Keratinocyte (primary cell): ENCODE results near the gene ACTL10. TPM values are rescaled to one million over a fixed set of nuclear protein-coding genes. Genes with fewer than 3 reads are reported as not detected.

Source experiments
- DNase-seq: peaks from one replicate; pipeline ENCODE4 v3.0.0-alpha.2; 2011; ENCODE audit warnings: low read depth, missing footprints, low spot score
- FAIRE-seq: peaks from 2 replicates; lab custom pipeline; 2011; peaks lifted over from hg19 to GRCh38; lab: Jason Lieb, UNC
- H2AFZ ChIP-seq: 2 replicates; pipeline ENCODE4 v1.6.0; 2012; ENCODE audit warnings: low read length, control low read depth, inconsistent platforms; ENCODE audit not compliant: control insufficient read depth
- H3K27ac ChIP-seq: 2 replicates; pipeline ENCODE4 v1.5.1; 2011; ENCODE audit warnings: low read length; ENCODE audit not compliant: control insufficient read depth, insufficient read depth
- H3K27me3 ChIP-seq: 3 replicates; pipeline ENCODE4 v1.6.0; 2011; ENCODE audit warnings: low read length; ENCODE audit not compliant: control insufficient read depth, insufficient read depth; ENCODE audit errors: extremely low read depth
- H3K36me3 ChIP-seq, 2 experiments: 2 replicates in 1 of 2; 3 replicates in 1 of 2; pipeline ENCODE4 v1.5.1; 2011; ENCODE audit warnings: low read length in 2 of 2, mild to moderate bottlenecking in 1 of 2; ENCODE audit not compliant: control insufficient read depth in 2 of 2, insufficient read depth in 2 of 2; ENCODE audit errors: extremely low read depth in 1 of 2
- H3K4me1 ChIP-seq: 3 replicates; pipeline ENCODE4 v1.5.1; 2011; ENCODE audit warnings: low read length; ENCODE audit not compliant: control insufficient read depth, insufficient read depth; ENCODE audit errors: extremely low read depth
- H3K4me2 ChIP-seq: 3 replicates; pipeline ENCODE4 v1.6.0; 2011; ENCODE audit warnings: low read depth, low read length; ENCODE audit not compliant: control insufficient read depth, insufficient read depth; ENCODE audit errors: extremely low read depth
- H3K4me3 ChIP-seq, 3 experiments: fragments of 200-600 bp in 1 of 3; sonication (generic) in 1 of 3; 2 replicates in 2 of 3; 3 replicates in 1 of 3; pipeline ENCODE4 v1.5.1; 2011 to 2016; ENCODE audit warnings: low read length in 3 of 3, mild to moderate bottlenecking in 3 of 3, control low read depth in 2 of 3, inconsistent platforms in 1 of 3, low read depth in 1 of 3, mixed read lengths in 1 of 3, mixed run types in 1 of 3, moderate library complexity in 1 of 3; ENCODE audit not compliant: control insufficient read depth in 2 of 3, insufficient read depth in 2 of 3; ENCODE audit errors: extremely low read depth in 1 of 3
- H3K79me2 ChIP-seq: 2 replicates; pipeline ENCODE4 v1.6.0; 2012; ENCODE audit warnings: low read length; ENCODE audit not compliant: control insufficient read depth, insufficient read depth
- H3K9ac ChIP-seq: 3 replicates; pipeline ENCODE4 v1.6.0; 2011; ENCODE audit warnings: low read length; ENCODE audit not compliant: control insufficient read depth, insufficient read depth; ENCODE audit errors: extremely low read depth
- H3K9me1 ChIP-seq: 3 replicates; pipeline ENCODE4 v1.6.0; 2011; ENCODE audit warnings: low read length; ENCODE audit not compliant: control insufficient read depth, insufficient read depth; ENCODE audit errors: extremely low read depth
- H3K9me3 ChIP-seq: 2 replicates; pipeline ENCODE4 v1.5.1; 2012; ENCODE audit warnings: low read depth, low read length; ENCODE audit not compliant: control insufficient read depth
- H4K20me1 ChIP-seq: 3 replicates; pipeline ENCODE4 v1.6.0; 2011; ENCODE audit warnings: low read length; ENCODE audit not compliant: control insufficient read depth, insufficient read depth; ENCODE audit errors: extremely low read depth
- CTCF ChIP-seq, 3 experiments: IDR thresholded peaks in 1 of 3; conservative IDR thresholded peaks in 1 of 3; optimal IDR thresholded peaks in 1 of 3; 2 replicates in 2 of 3; 3 replicates in 1 of 3; pipeline versions ENCODE3 to v1.5.1; 2011; ENCODE audit warnings: low read length in 3 of 3, mild to moderate bottlenecking in 3 of 3, moderate library complexity in 2 of 3, control low read depth in 1 of 3, inconsistent platforms in 1 of 3; ENCODE audit not compliant: insufficient read depth in 2 of 3; ENCODE audit errors: extremely low read depth in 1 of 3
- EZH2 ChIP-seq: IDR thresholded peaks from one replicate; pipeline ENCODE4 v1.6.1; 2012; ENCODE audit warnings: inconsistent platforms, mild to moderate bottlenecking, low read length, moderate library complexity
- dilution Hi-C: fragments of 300-500 bp; cut with MboI; formaldehyde crosslinking; loops from one replicate; pipeline ENCODE4 v1.7.0; 2020; ENCODE audit warnings: low sequenced_read_pairs; ENCODE audit not compliant: extremely low pct_ligation_motif_present
- polyA plus RNA-seq, 5 experiments: library from polyadenylated mRNA; depleted of rRNA in 3 of 5; stranded (reverse) in 3 of 5; stranded (forward) in 1 of 5; unstranded in 1 of 5; fragments of >200 nt; gene quantifications; 1 replicate in 1 of 5; 2 replicates in 3 of 5; 3 replicates in 1 of 5; pipeline versions ENCODE4 v1.2.1 to v1.2.3, GENCODE V29; 2011 to 2012; ENCODE audit warnings: missing spikeins in 2 of 5, low read depth in 1 of 5, low replicate concordance in 1 of 5

The ACTL10 gene
- polyA plus RNA-seq, 1 donor (not counting 4 experiments of a cell fraction or from before 2014, with no cell fraction given), result 0.28 TPM

DNA sequence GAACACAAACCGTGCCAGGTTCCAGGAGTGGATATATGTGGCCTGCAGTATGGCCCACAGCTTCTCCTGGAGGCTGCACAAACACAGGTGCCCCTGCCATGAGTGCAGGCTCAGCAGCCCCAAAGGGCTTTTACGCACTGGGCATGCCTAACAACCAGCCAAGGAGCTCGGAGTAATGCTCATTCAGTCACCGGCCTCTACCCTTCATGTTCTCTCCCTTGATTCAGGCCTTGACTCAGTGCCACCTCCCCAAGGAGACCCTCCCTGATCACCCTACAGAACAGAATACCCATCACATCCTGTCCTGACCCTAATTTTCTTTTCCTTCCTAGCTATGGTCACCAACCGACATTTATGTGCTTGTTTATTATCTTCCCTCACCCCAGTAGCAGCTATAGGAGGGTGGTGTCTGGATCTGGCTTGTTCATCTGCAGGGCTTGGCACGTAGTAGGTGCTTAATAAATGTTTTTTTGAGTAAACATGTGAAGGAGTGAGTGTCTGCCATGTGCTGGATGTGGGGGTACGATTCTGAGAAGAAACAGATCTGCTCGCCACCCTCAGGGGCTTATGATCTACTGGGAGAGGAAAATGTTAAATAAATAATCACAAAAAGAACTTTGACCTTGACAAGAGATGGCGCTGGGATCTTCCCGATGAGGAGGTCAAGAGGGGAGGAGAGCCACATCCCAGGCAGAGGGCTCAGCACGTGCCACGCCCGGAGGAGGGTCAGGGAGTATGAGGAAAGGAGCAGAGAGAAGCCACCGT is 44.1 kb downstream of the ACTL10 start:
- Histone ChIP-seq H3K4me2 (no peak overlapping the region), H3K36me3 (peaks cover 1 to 5% of the 10 kb centered on the region in 2 experiments), H3K4me1 (peaks cover 2% of the 10 kb centered on the region), H3K9ac (no peak overlapping the region), H3K9me3 (no peaks in the 10 kb centered on the region), H3K9me1 (no peaks in the 10 kb centered on the region), H4K20me1 (no peaks in the 10 kb centered on the region), H3K79me2 (no peaks in the 10 kb centered on the region), H3K27ac (no peak overlapping the region), H2AFZ (no peak overlapping the region), H3K27me3 (no peaks in the 10 kb centered on the region), H3K4me3 (no peak overlapping the region)
- dilution Hi-C loops, result no loop called here
- DNase-seq, result no peak
- TF ChIP-seq CTCF (optimal IDR thresholded peaks at IDR 0.05 in 1 of 3, IDR thresholded peaks at IDR 0.05 in 1 of 3, conservative IDR thresholded peaks at IDR 0.05 in 1 of 3; ENCODE audit: extremely low read depth in 1 of 3, insufficient read depth in 2 of 3, low read length in 3 of 3) (no peak), EZH2 (no peak)
- no peak for FAIRE-seq

DNA sequence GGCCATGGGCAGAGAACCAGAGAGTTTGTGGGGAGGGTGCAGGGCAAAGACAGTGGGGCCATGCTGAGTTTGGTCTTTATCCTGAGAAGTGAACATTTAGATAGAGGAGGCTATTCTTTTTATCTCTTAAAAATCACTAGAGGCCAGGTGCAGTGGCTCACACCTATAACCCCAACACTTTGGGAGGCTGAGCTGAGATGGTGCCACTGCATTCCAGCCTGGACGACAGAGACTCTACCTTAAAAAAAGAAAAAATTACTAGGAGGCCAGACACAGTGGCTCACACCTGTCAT is 44.6 kb downstream of the ACTL10 start:
- no peak overlapping the region for H3K9ac ChIP-seq
- H3K9me1 ChIP-seq, result no peaks in the 10 kb centered on the region
- H3K4me2 ChIP-seq, result no peak overlapping the region
- dilution Hi-C loops, result no loop called here
- H3K4me3 ChIP-seq, result no peak overlapping the region
- no peak overlapping the region for H3K27ac ChIP-seq
- no peaks in the 10 kb centered on the region for H3K27me3 ChIP-seq
- H3K4me1 ChIP-seq, result peaks cover 2% of the 10 kb centered on the region
- peaks cover 1 to 5% of the 10 kb centered on the region in 2 experiments for H3K36me3 ChIP-seq
- DNase-seq (no peak), FAIRE-seq (no peak)
- H3K79me2 ChIP-seq, result no peaks in the 10 kb centered on the region
- TF ChIP-seq CTCF (optimal IDR thresholded peaks at IDR 0.05 in 1 of 3, IDR thresholded peaks at IDR 0.05 in 1 of 3, conservative IDR thresholded peaks at IDR 0.05 in 1 of 3; ENCODE audit: extremely low read depth in 1 of 3, insufficient read depth in 2 of 3, low read length in 3 of 3) (no peak), EZH2 (no peak)
- no peaks in the 10 kb centered on the region for H4K20me1 ChIP-seq
- H3K9me3 ChIP-seq, result no peaks in the 10 kb centered on the region
- no peak overlapping the region for H2AFZ ChIP-seq
